ENCODE data around the gene PRR23A. TPM values are rescaled to one million over a fixed set of nuclear protein-coding genes. Genes with fewer than 3 reads are reported as not detected.
A peak's percentile ranks its signal among the peaks of the same experiment; 100 is the strongest.

The PRR23A gene
- total RNA-seq (2021; fragmentation: NEBNext Ultra II Directional; extraction: Animal tissue kit (Norgen Biotek cat#: 25700)) (not detected in 2 replicates), polyA plus RNA-seq (2011; rRNA removed) (not detected in 2 replicates), polyA minus RNA-seq (2011; rRNA and poly(A)+ RNA removed) (not detected in 2 replicates)
- not detected for polyA plus RNA-seq (2011; cell fraction: cytosol; rRNA removed)
- not detected for polyA plus RNA-seq (2011; cell fraction: nucleus; rRNA removed)
- polyA plus RNA-seq (2012, experiment 1 of 2), result not detected in 4 replicates
- not detected for polyA plus RNA-seq (2012, experiment 2 of 2)
- not detected for polyA plus RNA-seq (2013, experiment 1 of 2)
- not detected for polyA plus RNA-seq (2013, experiment 2 of 2)
- not detected for polyA minus RNA-seq (2011; cell fraction: cytosol; rRNA and poly(A)+ RNA removed)
- polyA minus RNA-seq (2011; cell fraction: nucleus; rRNA and poly(A)+ RNA removed), result not detected
- long read RNA-seq, experiment 1, result 0 reads
- long read RNA-seq, experiment 2, result 0 reads

DNA sequence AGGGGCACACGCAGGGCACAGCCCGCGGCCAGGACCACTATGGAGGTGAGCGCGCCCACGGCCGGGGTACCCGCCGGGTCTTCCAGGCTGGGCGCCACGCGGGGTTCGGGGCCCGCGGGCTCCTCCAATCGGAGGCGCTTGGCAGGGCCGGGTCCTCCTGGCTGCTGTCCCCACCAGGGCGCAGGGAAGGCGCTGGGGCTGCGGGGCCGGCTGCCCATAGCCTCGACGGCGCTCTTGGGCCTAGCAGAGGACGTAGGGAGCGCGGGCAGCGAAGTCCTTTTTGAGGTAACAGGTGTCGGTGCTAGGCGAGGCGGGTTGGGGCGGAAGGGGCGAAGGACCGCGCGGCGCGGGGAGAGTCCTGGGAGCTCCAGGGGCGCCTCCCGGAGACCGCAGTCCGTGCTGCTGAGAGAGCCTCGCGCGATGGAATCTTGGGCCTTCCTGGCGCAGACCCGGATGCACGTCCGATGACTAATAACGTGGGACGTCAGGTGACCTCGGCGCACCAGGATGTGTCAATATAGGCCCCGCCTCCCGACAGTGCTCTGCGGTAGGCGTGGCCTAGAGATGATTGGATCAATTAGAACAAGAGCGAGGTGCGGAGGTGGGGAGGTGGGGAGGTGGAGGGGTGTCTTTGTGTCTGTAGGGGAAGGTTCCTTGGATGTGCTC, at the start of gene PRR23A:
PRR23A (minus strand) TSS at position 218 of the 666 bp plus-strand sequence; CDS start at position 218, 0 bp downstream.
- 95% methylated on average over 26 of the region's 60 CpGs; no CpG with 5 or more reads in 1 of the 2 experiments for WGBS, 2 experiments (ENCODE audit: extremely low coverage in 1 of 2, insufficient coverage in 1 of 2, insufficient read length in 1 of 2, insufficient replicate concordance in 2 of 2, low coverage in 1 of 2, low lambda C conversion rate in 2 of 2, missing lambda C conversion rate in 1 of 2)
- no peaks in the 10 kb centered on the region for H3K79me2 ChIP-seq (ENCODE audit: control insufficient read depth in 1 of 2, insufficient read depth in 2 of 2, low read length in 2 of 2)
- no peak within 1 kb of the TSS for H3K9ac ChIP-seq (replicated peaks in 1 of 4; ENCODE audit: extremely low read depth in 1 of 4, low read depth in 3 of 4, low read length in 3 of 4)
- no peak within 1 kb of the TSS for H3K18ac ChIP-seq (ENCODE audit: extremely low read depth, low read length)
- no peaks in the 10 kb centered on the region for H3K79me1 ChIP-seq (ENCODE audit: low read depth, low read length)
- H3K27me3 ChIP-seq (replicated peaks in 1 of 4; ENCODE audit: control insufficient read depth in 3 of 4, extremely low read depth in 1 of 4, insufficient read depth in 3 of 4, low read length in 3 of 4), result no peaks in the 10 kb centered on the region
- H4K91ac ChIP-seq (replicated peaks; ENCODE audit: insufficient read length, low read length), result no peak within 1 kb of the TSS
- no peak within 1 kb of the TSS for H2BK5ac ChIP-seq (ENCODE audit: low read depth, low read length)
- no peaks in the 10 kb centered on the region for H4K20me1 ChIP-seq (replicated peaks in 1 of 2; ENCODE audit: control insufficient read depth in 1 of 2, insufficient read depth in 2 of 2, low read length in 2 of 2)
- H4K5ac ChIP-seq (ENCODE audit: insufficient read length, low read depth, low read length), result no peak within 1 kb of the TSS
- H2AFZ ChIP-seq (ENCODE audit: low read length), result no peak within 1 kb of the TSS
- H3K14ac ChIP-seq (ENCODE audit: insufficient read length), result no peak within 1 kb of the TSS
- no peak within 1 kb of the TSS for H2BK120ac ChIP-seq (replicated peaks; ENCODE audit: low read depth, low read length)
- FAIRE-seq, result no peak
- ChIA-PET POLR2A (ENCODE audit: partially characterized antibody) (interaction anchor here (0.9 kb wide), 1 partner anchor 58 kb away, joined by 5 read pairs; no protein-coding TSS in a partner anchor), CTCF (ENCODE audit: partially characterized antibody) (interaction anchor here (1.3 to 1.8 kb wide), 2 partner anchors 12 to 106 kb away, joined by 3 to 4 read pairs; no protein-coding TSS in a partner anchor)
- no peak for DNase-seq (ENCODE audit: low read depth in 1 of 2, low spot score in 2 of 2)
- no peaks in the 10 kb centered on the region for H3K4me1 ChIP-seq (replicated peaks in 1 of 4; ENCODE audit: control insufficient read depth in 3 of 4, insufficient read depth in 4 of 4, low read length in 3 of 4)
- H3K23me2 ChIP-seq (ENCODE audit: low read depth, low read length), result no peaks in the 10 kb centered on the region
- H3K4ac ChIP-seq (replicated peaks; ENCODE audit: insufficient read length, low read depth, low read length), result no peak within 1 kb of the TSS
- H2AK5ac ChIP-seq (ENCODE audit: low read depth, low read length), result no peak within 1 kb of the TSS
- H3K56ac ChIP-seq (replicated peaks; ENCODE audit: insufficient read length, low read depth, low read length), result no peak within 1 kb of the TSS
- peaks cover 0 to 11% of the 10 kb centered on the region in 2 experiments; a peak in 1 of 4 replicates for H3K9me3 ChIP-seq (ENCODE audit: insufficient read depth in 2 of 2, low read depth in 1 of 2, low read length in 1 of 2)
- H2BK15ac ChIP-seq (ENCODE audit: low read length), result no peak within 1 kb of the TSS
- TF ChIP-seq SIX5 (IDR thresholded peaks at IDR 0.05; ENCODE audit: low read depth, low read length) (no peak), USF2 (IDR thresholded peaks at IDR 0.05; ENCODE audit: low read length) (no peak), POU5F1 (IDR thresholded peaks at IDR 0.05; ENCODE audit: low read depth, low read length) (no peak), GTF2F1 (IDR thresholded peaks at IDR 0.05; ENCODE audit: borderline replicate concordance, low read depth, low read length) (no peak), SUZ12 (IDR thresholded peaks at IDR 0.05; ENCODE audit: low read length) (no peak), TAF1 (IDR thresholded peaks at IDR 0.05; ENCODE audit: low read depth, low read length) (no peak)
- H3K4me2 ChIP-seq (ENCODE audit: insufficient read depth in 1 of 2, low read depth in 2 of 2, low read length in 2 of 2), result no peak within 1 kb of the TSS
- H4K8ac ChIP-seq (ENCODE audit: extremely low read depth, insufficient read depth, low read length), result 0 out of 2 replicates have a peak within 1 kb of the TSS, but pooled peaks have one; percentile 35
- H2BK12ac ChIP-seq (ENCODE audit: low read depth, low read length), result no peak within 1 kb of the TSS
- no peak within 1 kb of the TSS for H3K4me3 ChIP-seq (ENCODE audit: extremely low read depth in 1 of 4, insufficient read depth in 2 of 4, low read depth in 3 of 4, low read length in 4 of 4)
- H3K23ac ChIP-seq (ENCODE audit: insufficient read length), result no peak within 1 kb of the TSS
- no peak within 1 kb of the TSS for H3K27ac ChIP-seq (ENCODE audit: low read depth, low read length)
- H2BK20ac ChIP-seq (ENCODE audit: low read length), result no peak within 1 kb of the TSS
- H3K36me3 ChIP-seq (ENCODE audit: control insufficient read depth in 2 of 4, insufficient read depth in 4 of 4, low read length in 3 of 4), result no peaks in the 10 kb centered on the region

All from H1 (cell line).